Neutrophil (primary cell): ENCODE results near the gene CCDC27.

Source experiments
- H3K27ac ChIP-seq: fragments of 200-600 bp; sonication (generic); 2 replicates; pipeline ENCODE4 v1.5.1; 2016; ENCODE audit warnings: mild to moderate bottlenecking, moderate library complexity
- H3K27me3 ChIP-seq: fragments of 200-600 bp; sonication (generic); 2 replicates; pipeline ENCODE4 v1.6.0; 2016; ENCODE audit warnings: mild to moderate bottlenecking
- H3K36me3 ChIP-seq: fragments of 200-600 bp; sonication (generic); 2 replicates; pipeline ENCODE4 v1.5.1; 2017
- H3K4me1 ChIP-seq, 2 experiments: fragments of 200-600 bp in 1 of 2; sonication (generic) in 1 of 2; 1 replicate in 1 of 2; 2 replicates in 1 of 2; pipeline versions ENCODE4 v1.5.1 to v1.6.1; 2013 to 2016; ENCODE audit warnings: low read depth in 1 of 2, low read length in 1 of 2, mild to moderate bottlenecking in 1 of 2, moderate library complexity in 1 of 2; ENCODE audit not compliant: control insufficient read depth in 1 of 2, insufficient read depth in 1 of 2
- H3K4me3 ChIP-seq, 2 experiments: fragments of 200-600 bp in 1 of 2; sonication (generic) in 1 of 2; 1 replicate in 1 of 2; 2 replicates in 1 of 2; pipeline ENCODE4 v1.5.1; 2013 to 2016; ENCODE audit warnings: low read depth in 1 of 2, low read length in 1 of 2, mild to moderate bottlenecking in 1 of 2, moderate library complexity in 1 of 2
- H3K9me3 ChIP-seq: fragments of 200-600 bp; sonication (generic); 2 replicates; pipeline ENCODE4 v1.5.1; 2016
- CTCF ChIP-seq: fragments of 200-600 bp; sonication (generic); IDR thresholded peaks from 2 replicates; pipeline ENCODE4 v1.5.1; 2016; ENCODE audit warnings: antibody characterized with exemption

Gene CCDC27

GRCh38 chr1:3771108-3772026, 19.1 kb downstream of the CCDC27 start:
- H3K4me3 ChIP-seq = peak overlapping the region; percentile 43 to 59
- H3K4me1 ChIP-seq = peaks cover 3 to 20% of the 10 kb centered on the region in 2 experiments
- no peaks in the 10 kb centered on the region for H3K9me3 ChIP-seq
- peaks cover 83% of the 10 kb centered on the region for H3K27me3 ChIP-seq
- no peak for TF ChIP-seq CTCF
- H3K27ac ChIP-seq = no peak overlapping the region
- no peaks in the 10 kb centered on the region for H3K36me3 ChIP-seq

- peaks cover 80% of the 10 kb centered on the region for H3K27me3 ChIP-seq
- H3K9me3 ChIP-seq = no peaks in the 10 kb centered on the region
- peaks cover 3 to 20% of the 10 kb centered on the region in 2 experiments for H3K4me1 ChIP-seq
- H3K27ac ChIP-seq = no peak overlapping the region
- peak overlapping the region; percentile 43 to 59 for H3K4me3 ChIP-seq
- no peaks in the 10 kb centered on the region for H3K36me3 ChIP-seq
- no peak for TF ChIP-seq CTCF
These were observed 19.9 kb downstream of the CCDC27 start for GRCh38 chr1:3772027-3772714.

GRCh38 chr1:3772715-3773571, 20.7 kb downstream of the CCDC27 start, which contains the start of gene SMIM1:
SMIM1 (plus strand) TSS chr1:3772749; CDS start chr1:3775374, 2,625 bp downstream.
- Histone ChIP-seq H3K4me1 (peaks cover 3 to 20% of the 10 kb centered on the region in 2 experiments), H3K9me3 (no peaks in the 10 kb centered on the region), H3K36me3 (peaks cover 5% of the 10 kb centered on the region), H3K4me3 (peak within 1 kb of the TSS; percentile 52 to 59), H3K27ac (no peak within 1 kb of the TSS), H3K27me3 (peaks cover 76% of the 10 kb centered on the region)
- TF ChIP-seq CTCF = no peak

- H3K27ac ChIP-seq = no peak overlapping the region
- H3K4me1 ChIP-seq = peaks cover 3 to 20% of the 10 kb centered on the region in 2 experiments
- no peak for TF ChIP-seq CTCF
- peaks cover 69% of the 10 kb centered on the region for H3K27me3 ChIP-seq
- H3K9me3 ChIP-seq = no peaks in the 10 kb centered on the region
- H3K36me3 ChIP-seq = peaks cover 13% of the 10 kb centered on the region
- H3K4me3 ChIP-seq = no peak overlapping the region
These were observed 21.5 kb downstream of the CCDC27 start for GRCh38 chr1:3773572-3774275.
